Measurements from ENCODE around the gene CHURC1.

CHURC1 gene

GRCh38 chr14:64968167-64968566 lies 53.9 kb downstream of the CHURC1 start:
- no peak for TF ChIP-seq POLR2A (IDR thresholded peaks at IDR 0.05; ENCODE audit: low read length)
- no peak for TF ChIP-seq GATA1 (IDR thresholded peaks at IDR 0.05; ENCODE audit: low read depth, low read length)
- DNase-seq = no peak

DNA sequence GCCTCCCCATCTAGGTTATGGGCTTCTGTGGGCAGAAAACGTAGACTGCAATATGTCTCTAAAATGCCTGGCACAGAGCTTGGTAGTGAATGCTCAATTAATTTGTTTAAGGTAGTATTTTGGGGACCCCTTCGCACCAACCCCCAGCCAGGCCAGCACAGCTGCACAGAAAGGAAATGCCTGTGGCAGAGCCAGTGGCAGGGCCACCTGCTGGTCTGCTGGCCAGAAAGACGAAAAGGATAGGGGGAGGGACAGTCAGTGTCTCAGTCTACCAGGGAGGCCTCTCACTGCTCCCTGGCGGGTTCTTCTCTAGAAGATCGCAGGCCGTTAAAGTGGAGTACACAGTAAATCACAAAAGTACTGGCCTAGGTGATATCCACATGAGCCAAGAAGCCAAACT lies 54.4 kb downstream of the CHURC1 start:
- TF ChIP-seq POLR2A (IDR thresholded peaks at IDR 0.05; ENCODE audit: low read length) (no peak), GATA1 (IDR thresholded peaks at IDR 0.05; ENCODE audit: low read depth, low read length) (no peak)

DNA sequence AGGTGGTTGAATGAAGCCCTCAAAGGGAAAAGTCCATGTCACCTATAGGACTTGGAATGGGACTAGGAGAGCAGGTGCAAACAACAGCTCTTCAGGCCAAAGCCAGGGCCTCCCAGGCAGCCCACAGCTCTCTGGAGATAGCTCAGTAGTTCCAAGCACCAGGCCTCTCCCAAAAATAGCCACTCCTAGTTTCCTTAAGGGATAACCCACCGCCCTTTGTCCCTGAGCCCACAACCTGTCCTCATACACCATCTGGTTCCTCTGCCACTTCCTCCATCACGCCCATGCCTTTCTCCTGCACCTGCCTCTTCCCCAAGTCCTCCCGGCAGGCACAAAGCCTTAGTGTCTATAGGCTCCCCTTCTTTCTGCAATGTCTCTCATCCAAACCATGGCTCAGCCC lies 55.8 kb downstream of the CHURC1 start:
- TF ChIP-seq POLR2A (IDR thresholded peaks at IDR 0.05; ENCODE audit: low read length) (no peak), GATA1 (IDR thresholded peaks at IDR 0.05; ENCODE audit: low read depth, low read length) (no peak)
- no peak for DNase-seq

More for the DNA sequence above, 54.4 kb downstream of the CHURC1 start:
- no peak for DNase-seq

DNA sequence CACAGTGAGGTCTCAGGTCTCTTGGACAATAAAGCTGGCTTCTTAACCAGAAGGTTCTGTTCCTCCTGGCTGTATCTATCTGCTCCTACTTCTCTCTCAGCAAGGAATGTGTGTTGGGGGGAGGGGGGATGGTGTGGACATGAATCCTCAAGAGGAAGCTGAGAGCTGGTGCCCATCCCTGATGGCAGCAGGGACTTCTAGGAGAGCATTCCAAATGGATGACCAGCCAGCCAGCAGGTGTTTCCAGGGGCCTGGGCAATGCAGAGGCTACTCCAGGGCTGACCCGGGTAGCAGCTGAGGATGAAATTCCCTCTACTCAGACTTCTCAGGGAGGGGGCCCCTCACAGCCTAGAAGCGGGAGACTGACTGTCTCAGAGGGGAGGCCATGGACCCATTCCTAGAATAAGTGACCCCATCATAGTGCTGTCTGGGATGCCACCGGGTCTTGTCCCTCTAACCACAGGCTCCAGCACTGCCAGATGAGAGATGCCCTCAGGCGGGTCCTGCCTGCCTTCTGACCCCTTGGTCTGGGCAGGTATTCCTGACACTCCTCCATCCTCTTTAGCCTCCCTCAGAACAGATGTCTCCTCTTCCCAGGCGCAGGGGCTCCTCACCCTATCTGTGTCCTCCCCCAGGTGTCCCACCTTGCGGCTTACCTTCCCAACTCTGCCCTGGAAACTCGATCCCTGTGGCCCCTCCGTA lies 56.7 kb downstream of the CHURC1 start:
- TF ChIP-seq GATA1 (IDR thresholded peaks at IDR 0.05; ENCODE audit: low read depth, low read length) (no peak), POLR2A (IDR thresholded peaks at IDR 0.05; ENCODE audit: low read length) (no peak)
- DNase-seq = no peak

DNA sequence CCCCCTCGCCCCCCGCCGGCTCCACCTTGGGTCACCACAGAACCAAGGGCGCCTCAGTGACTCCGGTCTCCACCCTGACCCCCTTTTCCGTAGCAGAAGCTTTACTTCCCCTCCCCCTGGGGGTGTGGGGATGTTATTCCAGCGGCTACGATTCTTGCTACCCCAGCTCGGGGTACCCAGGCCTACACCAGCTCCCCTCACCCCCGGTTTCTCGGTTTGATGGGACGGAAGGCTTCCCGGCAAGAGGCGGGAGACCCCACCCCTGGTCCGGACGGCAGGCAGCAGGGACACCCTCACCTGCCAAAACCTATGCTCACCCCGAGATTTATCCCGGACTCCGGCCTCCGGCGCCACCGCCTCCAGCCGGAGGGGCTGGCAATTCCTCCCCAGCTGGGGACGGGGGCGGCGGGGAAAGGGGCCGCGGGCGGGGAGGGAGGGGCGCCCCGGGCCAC lies 57.3 kb downstream of the CHURC1 start:
- DNase-seq = no peak
- TF ChIP-seq GATA1 (IDR thresholded peaks at IDR 0.05; ENCODE audit: low read depth, low read length) = no peak
- TF ChIP-seq POLR2A (IDR thresholded peaks at IDR 0.05; ENCODE audit: low read length) = no peak

- TF ChIP-seq POLR2A (IDR thresholded peaks at IDR 0.05; ENCODE audit: low read length) = no peak
- no peak for TF ChIP-seq GATA1 (IDR thresholded peaks at IDR 0.05; ENCODE audit: low read depth, low read length)
- DNase-seq = peak; percentile 30 to 42
Measured at GRCh38 chr14:64971943-64972791, 57.9 kb downstream of the CHURC1 start, which contains the start of gene RAB15. RAB15 (minus strand) TSS chr14:64972336; CDS start chr14:64972076, 260 bp downstream.

DNA sequence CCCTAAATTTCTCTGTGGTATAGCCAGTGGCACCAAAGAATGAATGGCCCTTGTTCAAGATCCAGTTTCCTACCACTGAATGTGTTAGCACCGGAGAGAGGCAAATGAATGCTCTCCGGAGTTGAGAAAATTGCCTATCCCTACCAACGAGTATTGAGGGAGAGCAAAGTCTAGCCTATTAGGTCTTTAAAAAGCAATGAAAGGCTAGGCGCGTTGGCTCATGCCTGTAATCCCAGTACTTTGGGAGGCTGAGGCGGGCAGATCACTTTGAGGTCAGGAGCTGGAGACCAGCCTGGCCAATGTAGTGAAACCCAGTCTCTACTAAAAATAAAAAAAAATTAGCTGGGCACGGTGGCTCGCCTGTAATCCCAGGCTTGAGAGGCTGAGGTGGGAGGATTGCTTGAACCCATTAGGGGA lies 58.8 kb downstream of the CHURC1 start:
- DNase-seq = no peak
- TF ChIP-seq GATA1 (IDR thresholded peaks at IDR 0.05; ENCODE audit: low read depth, low read length) (no peak), POLR2A (IDR thresholded peaks at IDR 0.05; ENCODE audit: low read length) (no peak)

DNA sequence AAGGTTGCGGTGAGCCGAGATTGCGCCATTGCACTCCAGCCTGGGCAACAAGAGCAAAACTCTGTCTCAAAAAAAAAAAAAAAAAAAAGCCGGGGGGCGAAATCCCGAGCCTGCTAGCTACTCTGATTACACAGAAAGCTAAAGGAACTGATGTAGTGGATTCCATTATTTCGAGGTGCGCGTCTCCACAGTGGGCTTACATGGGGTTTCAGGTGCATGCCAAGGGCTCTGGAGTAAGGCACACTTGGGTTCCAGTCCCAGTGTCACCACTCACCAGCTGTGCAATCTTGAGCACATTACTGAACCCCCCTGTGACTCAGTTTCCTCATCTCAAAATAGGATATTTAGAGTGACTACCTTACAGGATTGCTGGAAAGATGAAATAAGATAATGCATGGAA lies 59.6 kb downstream of the CHURC1 start:
- no peak for DNase-seq
- TF ChIP-seq GATA1 (IDR thresholded peaks at IDR 0.05; ENCODE audit: low read depth, low read length) = no peak
- TF ChIP-seq POLR2A (IDR thresholded peaks at IDR 0.05; ENCODE audit: low read length) = no peak

DNA sequence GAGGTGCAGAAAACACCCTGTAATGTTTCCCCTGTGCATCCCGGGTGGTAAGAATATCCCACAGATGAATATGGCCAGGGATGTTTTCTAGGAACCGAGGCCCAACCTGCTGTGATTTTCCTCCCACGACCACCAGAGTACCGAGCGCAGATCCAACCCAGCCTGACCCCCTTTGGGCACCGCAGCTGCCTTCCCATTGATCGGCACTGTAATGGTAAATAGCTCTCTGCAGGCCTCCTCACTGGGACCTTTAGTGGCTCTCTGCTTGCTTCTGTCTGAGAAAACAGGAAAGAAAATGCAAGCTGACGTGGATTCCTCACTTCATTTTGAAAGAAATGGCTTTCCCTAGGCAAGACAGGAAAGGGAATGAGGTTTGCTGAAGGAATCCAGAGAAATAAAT lies 60.3 kb downstream of the CHURC1 start:
- no peak for DNase-seq
- TF ChIP-seq GATA1 (IDR thresholded peaks at IDR 0.05; ENCODE audit: low read depth, low read length) = no peak
- no peak for TF ChIP-seq POLR2A (IDR thresholded peaks at IDR 0.05; ENCODE audit: low read length)

- DNase-seq = no peak
- TF ChIP-seq POLR2A (IDR thresholded peaks at IDR 0.05; ENCODE audit: low read length) (no peak), GATA1 (IDR thresholded peaks at IDR 0.05; ENCODE audit: low read depth, low read length) (no peak)
Measured at GRCh38 chr14:64979336-64980074, 65.2 kb downstream of the CHURC1 start.

DNA sequence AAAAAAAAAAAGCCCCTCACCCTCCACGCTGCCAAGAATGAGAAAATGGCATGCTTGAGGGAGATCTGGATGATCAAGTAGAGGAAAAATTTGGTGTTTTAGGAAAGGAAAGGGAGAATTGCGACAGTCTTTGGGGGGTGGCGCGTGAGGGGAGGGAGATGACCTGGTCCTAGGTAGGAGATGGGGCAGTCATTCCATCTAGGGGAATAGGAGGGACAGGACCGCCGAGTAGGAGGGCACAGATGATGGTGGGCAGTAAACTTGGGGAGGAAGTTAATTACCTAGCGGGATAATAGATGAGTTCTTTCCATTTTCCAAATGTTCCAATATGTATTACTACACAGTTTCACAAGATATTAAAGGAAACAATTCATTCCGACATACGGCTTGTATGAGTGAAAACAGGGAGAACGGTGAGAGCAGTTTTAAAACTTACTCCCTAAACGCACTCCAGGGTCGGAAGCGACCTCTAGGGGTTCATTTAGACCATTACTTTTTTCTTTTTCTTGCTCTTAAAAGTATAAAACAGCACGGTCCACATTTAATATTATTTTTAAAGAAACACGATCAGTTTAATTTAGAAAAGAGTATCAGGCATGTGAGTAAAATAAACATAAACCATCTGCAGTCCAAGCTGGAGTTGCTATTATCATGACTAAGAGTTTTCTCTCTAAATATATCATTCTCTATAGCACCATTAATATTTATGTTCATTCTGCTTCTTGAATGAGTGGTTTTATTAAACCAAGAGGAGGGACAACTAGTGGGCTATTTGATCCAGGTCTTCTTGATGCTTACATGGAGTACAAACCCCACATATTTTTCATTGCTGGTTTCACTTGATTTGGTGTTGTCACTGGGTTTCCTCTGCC lies 69.4 kb downstream of the CHURC1 start:
- DNase-seq = peak; percentile 63 to 70
- no peak for TF ChIP-seq POLR2A (IDR thresholded peaks at IDR 0.05; ENCODE audit: low read length)
- no peak for TF ChIP-seq GATA1 (IDR thresholded peaks at IDR 0.05; ENCODE audit: low read depth, low read length)
